Measurements from ENCODE around the gene ZSWIM6.

The ZSWIM6 gene

DNA sequence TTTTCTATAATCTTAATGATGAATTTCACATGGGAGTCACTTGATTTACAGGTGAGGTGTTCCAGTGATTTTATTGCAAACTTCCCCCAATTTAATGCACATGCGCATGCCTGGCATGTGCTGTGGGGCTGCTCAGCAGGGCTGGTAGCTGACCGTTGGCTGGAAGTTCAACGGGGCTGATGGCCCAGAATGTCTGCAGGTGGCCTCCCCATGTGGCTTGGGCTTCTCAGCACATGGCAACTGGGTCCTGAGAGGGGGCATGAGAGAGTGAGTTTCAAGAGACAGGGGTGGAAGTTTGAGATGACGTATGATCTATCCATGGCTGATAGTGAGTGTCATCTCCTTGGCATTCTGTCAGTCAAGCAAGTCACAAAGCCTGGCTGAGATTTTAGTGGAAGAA, 259.8 kb downstream of the ZSWIM6 start:
- DNase-seq (ENCODE audit: low read depth in 2 of 2): no peak

DNA sequence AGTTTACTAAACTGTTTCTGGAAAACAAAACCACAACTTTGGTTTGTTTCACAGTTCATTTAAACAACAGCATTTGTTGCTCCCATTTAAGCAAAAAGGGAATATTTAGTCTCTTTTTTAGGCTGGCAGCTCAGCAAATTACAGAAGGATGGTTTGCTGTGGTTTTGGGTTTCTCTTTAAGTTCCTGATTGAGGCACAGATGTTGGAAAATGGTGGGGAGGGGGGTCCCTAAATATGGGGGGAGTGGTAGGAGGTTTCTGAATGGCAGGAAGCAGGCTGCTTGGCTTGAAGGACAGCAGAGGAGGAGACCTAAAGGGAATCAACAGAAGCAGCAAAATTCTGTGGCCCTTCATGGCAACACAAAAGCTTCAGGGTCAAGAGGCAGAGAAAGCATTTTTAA, 263.4 kb downstream of the ZSWIM6 start:
- DNase-seq (ENCODE audit: low read depth in 2 of 2): no peak

Data from activated CD8-positive, alpha-beta memory T cell treated with anti-CD3 and anti-CD28 coated beads for 4 hours (primary cell).